ENCODE measurements around the gene ABI3BP.

DNA sequence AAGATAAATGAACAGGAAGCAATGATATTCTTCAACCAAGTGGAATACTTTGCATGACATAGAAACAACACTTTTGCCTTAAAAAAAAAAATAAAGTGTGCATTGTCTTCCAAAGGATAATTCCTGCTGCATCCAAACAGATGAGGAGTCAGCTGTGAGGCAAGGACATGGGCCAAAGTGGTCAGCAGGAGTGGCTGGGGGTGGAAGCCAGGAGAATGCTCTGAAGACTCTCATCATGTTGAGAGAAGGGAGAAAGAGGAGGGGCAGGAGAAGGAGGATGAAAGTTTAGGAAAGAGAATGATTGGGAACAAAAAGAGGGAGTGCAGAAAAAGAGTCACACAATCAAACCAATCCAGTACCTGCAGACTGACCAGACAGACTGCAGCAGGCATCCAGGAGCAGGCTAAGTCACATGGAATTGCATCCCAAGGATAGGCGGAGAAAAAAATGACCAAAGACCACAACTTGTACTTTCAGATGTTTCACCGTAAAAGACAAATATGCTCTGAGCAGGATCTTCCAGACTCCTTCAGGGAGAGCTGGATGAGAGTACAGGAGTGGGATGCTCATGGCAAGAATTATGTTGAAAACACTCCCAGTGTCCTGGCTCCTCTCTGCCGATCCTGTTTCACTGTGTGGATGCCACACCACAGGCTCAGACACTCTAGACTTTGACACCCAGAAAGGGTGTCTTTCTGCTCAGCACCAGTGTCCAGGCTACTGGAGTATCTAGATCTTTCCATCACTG, 11.9 kb downstream of the ABI3BP start:
- TF ChIP-seq, protein P1, sequence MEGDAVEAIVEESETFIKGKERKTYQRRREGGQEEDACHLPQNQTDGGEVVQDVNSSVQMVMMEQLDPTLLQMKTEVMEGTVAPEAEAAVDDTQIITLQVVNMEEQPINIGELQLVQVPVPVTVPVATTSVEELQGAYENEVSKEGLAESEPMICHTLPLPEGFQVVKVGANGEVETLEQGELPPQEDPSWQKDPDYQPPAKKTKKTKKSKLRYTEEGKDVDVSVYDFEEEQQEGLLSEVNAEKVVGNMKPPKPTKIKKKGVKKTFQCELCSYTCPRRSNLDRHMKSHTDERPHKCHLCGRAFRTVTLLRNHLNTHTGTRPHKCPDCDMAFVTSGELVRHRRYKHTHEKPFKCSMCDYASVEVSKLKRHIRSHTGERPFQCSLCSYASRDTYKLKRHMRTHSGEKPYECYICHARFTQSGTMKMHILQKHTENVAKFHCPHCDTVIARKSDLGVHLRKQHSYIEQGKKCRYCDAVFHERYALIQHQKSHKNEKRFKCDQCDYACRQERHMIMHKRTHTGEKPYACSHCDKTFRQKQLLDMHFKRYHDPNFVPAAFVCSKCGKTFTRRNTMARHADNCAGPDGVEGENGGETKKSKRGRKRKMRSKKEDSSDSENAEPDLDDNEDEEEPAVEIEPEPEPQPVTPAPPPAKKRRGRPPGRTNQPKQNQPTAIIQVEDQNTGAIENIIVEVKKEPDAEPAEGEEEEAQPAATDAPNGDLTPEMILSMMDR (conservative IDR thresholded peaks at IDR 0.05; ENCODE audit: low read depth, low read length): no peak
- no peak for TF ChIP-seq EZH2phosphoT487 (IDR thresholded peaks at IDR 0.05; ENCODE audit: borderline replicate concordance, low read length)
